HG03280 (cell line): ENCODE data around the gene SMAD5.

Experiments
- ATAC-seq: cut with Tn5 transposase; IDR thresholded peaks from one replicate; pipeline ENCODE4 v1.9.1; 2021; ENCODE audit warnings: mild to moderate bottlenecking, moderate library complexity; ENCODE audit not compliant: unreplicated experiment

Gene SMAD5

GRCh38 chr5:136132557-136133221, at the start of gene SMAD5:
TSS of gene SMAD5 (plus strand) at chr5:136132845. CDS start at chr5:136153761, 20,916 bp downstream.
- ATAC-seq = peak; percentile 97

- no peak for ATAC-seq
These were observed 47.9 kb upstream of the SMAD5 start for GRCh38 chr5:136084698-136085097.

- no peak for ATAC-seq
These were observed 45.7 kb upstream of the SMAD5 start for GRCh38 chr5:136086783-136087566.

GRCh38 chr5:136087961-136088871, 44.4 kb upstream of the SMAD5 start:
- no peak for ATAC-seq

DNA sequence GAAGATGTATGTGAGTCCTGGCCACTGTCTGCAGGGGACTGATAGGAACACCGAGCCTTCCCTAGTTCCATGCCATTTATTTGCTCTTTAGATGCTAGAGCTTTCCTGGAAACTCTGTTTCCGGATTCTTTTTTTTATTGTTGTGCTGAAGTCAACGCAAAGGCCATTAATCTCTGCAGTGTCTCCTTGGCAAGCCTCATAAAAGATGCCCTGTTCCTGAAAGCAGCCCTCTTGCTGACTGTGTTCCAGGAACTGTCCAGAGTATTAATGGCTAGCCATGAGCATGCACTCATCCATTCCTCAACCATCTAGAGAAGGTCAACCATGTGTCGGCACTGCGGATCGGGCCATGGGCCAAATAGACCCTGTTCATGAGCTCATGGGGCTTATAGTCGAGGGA, 42.9 kb upstream of the SMAD5 start:
- ATAC-seq = no peak

GRCh38 chr5:136090319-136090718, 42.3 kb upstream of the SMAD5 start:
- ATAC-seq = no peak

- no peak for ATAC-seq
These were observed 38.3 kb upstream of the SMAD5 start for GRCh38 chr5:136094189-136094912.

DNA sequence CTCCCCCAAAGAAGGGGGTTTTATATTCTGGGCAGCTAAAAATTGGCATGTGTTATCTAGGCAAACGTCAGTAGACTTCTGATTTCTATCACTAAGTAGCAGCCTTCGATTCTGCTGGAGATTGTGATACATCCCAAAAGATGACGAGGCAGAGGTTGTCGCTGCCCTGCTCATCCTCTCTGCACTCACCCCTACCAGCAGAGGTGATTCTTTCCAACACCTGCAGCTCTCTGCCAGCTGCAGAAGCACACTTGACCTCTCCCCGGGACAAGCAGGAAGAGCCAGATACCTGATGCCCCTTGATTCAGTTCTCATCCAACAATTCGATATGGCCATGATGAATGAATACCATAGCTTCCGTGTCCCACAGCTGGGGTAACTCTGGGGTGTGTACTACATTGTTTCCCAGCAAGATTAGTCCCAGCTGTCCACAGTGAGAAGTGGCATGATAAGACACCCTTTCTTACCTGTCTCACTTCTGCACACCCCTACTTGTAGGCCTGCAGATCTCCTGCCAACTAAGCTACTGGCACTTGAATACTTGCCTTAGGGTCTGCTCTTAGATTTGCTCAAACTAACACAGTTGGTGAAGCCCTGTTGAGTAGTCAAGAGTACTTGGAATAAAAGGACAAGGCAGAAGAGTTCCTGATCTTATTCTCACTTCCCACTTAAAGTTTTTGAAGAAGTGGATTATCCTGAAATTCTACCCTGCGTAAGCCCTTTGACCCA, 37.6 kb upstream of the SMAD5 start:
- no peak for ATAC-seq

- no peak for ATAC-seq
These were observed 34.5 kb upstream of the SMAD5 start for GRCh38 chr5:136098176-136098575.

DNA sequence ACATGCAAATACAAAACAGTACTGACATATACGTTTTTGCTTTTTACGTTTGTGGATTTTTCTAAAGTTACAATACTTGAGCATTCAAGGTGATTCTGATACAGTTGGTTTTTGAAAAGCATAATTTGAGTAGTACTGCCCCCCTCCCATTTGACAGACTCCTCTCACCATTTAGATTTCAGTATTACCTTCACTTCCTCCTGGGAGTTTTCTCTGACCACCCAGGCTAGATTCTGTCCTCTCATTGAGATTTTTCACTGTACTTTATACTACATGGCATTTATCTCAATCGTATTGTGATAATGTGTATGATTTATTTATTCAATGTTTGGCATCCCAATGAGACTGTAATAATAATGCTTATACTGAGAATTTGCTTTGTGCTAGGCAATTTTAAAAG, 32.8 kb upstream of the SMAD5 start:
- ATAC-seq = no peak

DNA sequence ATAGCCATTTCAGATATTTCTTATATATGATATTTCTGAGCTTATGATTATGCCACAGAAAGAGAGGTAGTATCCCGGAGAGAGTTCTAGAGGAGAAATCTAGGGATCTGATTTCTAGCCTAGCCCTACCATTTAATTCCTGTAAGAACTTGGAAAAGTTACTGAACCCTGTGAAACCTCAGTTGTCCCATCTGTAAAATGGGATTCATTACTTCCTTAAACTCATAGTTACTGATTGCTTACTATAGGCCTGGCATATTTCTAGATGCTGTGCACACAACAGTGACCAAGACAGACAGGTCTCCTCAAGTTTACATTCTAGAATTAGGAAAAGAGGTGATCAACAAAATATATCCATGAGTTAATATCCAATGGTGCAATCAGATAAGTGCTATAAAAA, 30.8 kb upstream of the SMAD5 start:
- ATAC-seq = no peak

DNA sequence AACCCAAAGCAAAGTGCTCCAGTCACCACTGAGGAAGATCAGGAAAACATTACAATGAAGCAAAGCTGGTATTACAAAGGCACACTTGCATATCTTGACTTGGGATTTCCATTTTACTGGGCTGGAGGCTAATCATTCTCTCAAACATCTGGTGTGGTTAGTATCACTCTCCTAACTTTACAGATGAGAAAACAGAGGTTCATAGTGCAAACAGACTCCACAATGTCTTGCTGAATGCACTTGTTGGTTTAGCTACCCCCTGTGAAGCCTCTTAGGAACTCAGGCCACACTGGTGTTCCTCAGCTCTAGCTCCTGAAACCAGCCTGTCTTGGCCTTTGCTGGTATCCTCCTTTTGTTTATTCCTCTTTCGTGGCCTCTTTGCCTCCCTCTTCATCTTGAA, 29.5 kb upstream of the SMAD5 start:
- no peak for ATAC-seq

- no peak for ATAC-seq
These were observed 28.2 kb upstream of the SMAD5 start for GRCh38 chr5:136104306-136104965.

DNA sequence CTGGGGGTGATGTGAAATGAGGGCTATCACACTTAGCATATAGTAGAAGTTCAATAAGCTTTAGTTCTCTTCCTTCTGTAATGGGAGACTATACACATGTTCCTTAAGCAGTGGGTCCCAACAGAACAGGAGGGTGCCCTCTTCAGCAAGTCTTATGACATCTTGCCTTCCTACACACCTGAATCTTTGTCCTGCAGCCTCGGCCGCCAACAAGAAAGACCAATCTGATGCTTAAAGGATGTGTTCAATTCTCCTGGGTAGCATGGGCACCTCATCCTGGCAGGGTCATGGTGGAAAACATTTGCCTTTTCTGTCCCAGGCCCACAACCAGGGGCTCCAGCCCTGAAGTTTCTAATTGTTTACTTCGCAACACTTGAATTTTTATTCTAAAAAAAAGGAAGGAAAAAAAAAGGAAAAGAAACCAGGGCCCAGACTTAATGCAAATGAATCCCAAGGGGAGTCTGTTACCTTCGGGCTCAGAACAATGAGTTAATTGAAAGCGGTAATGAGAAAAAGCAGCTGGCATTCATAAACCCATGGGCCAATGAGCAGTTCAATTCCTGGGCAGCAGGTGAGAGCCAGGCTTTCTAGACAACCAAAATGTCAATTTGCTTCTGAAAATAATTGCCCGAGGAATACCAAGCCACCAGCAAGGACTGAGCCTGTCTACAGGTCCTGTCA, 26.2 kb upstream of the SMAD5 start:
- ATAC-seq = no peak

- ATAC-seq = peak; percentile 56
These were observed 24.4 kb upstream of the SMAD5 start for GRCh38 chr5:136108180-136108611.

- ATAC-seq = no peak
These were observed 23.9 kb upstream of the SMAD5 start for GRCh38 chr5:136108766-136109165.

DNA sequence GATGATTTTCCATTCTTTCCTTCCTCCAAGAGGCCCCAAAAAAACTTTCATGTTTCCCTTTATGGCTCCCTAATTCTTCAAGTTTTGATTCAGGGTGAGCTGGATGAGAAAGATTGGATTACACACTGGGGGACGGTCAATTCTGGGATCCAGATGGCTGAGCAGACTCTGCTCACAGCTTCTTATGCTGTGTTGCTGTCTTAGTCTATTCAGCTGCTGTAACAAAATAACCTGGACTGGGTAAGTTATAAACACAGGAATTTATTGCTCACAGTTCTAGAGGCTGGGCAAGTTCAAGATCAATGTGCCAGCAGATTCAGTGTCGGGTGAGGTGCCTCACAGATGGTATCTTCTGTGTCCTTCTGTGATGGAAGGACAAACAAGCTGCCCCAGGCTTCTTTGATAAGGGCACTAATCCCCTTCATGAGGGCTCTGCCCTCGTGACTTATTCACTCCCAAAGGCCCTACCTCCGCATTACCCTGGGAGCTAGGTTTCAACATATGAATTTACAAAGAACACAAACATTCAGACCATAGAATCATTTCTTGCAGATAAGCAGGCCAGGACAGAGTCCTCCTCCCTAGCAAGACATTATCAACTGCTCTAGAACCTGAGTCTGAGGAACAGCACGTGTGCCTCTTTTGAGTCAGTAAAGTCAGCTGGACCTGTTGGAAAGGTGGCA, 23.1 kb upstream of the SMAD5 start:
- ATAC-seq = no peak

GRCh38 chr5:136113606-136114005, 19.0 kb upstream of the SMAD5 start:
- ATAC-seq = no peak
